GM12864 (cell line): ENCODE results near the gene P2RX3.
"Not testable (repeated sequence)": the region's sequence is repeated elsewhere in the genome, so short reads cannot be mapped to it uniquely, and the experiment has no call there.

Experiments
- DNase-seq: peaks from one replicate; pipeline ENCODE4 v3.0.0-alpha.2; 2011; ENCODE audit warnings: low read depth
- H3K4me3 ChIP-seq: 2 replicates; pipeline ENCODE4 v1.5.1; 2011; ENCODE audit warnings: mild to moderate bottlenecking, low read depth, low read length, control low read depth
- TF ChIP-seq, protein P1 (sequence below): IDR thresholded peaks from 2 replicates; pipeline ENCODE4 v1.5.1; 2011; ENCODE audit warnings: low read depth, mild to moderate bottlenecking, moderate library complexity, low read length, control low read depth, inconsistent platforms; ENCODE audit errors: missing control alignments

P2RX3 gene

DNA sequence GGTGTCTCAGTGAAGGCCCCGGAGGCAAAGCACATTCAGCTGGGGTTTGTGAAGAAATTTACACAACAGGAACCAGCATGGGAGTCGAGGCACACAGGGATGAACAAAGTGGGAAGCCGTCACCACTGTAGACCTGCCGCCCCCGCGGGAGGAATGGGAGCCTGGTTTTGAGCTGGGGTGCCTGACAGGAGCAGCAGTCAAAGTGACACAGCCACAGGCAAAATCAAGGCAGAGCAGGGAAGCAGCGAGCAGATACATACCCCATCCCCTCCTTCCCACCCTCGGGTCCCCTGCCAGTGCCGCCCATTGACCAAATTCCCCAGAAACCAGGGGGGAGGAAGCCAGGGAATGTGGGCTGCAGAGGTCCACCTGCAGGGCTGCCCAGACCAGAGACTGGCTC, 20.8 kb downstream of the P2RX3 start:
- TF ChIP-seq, protein P1, sequence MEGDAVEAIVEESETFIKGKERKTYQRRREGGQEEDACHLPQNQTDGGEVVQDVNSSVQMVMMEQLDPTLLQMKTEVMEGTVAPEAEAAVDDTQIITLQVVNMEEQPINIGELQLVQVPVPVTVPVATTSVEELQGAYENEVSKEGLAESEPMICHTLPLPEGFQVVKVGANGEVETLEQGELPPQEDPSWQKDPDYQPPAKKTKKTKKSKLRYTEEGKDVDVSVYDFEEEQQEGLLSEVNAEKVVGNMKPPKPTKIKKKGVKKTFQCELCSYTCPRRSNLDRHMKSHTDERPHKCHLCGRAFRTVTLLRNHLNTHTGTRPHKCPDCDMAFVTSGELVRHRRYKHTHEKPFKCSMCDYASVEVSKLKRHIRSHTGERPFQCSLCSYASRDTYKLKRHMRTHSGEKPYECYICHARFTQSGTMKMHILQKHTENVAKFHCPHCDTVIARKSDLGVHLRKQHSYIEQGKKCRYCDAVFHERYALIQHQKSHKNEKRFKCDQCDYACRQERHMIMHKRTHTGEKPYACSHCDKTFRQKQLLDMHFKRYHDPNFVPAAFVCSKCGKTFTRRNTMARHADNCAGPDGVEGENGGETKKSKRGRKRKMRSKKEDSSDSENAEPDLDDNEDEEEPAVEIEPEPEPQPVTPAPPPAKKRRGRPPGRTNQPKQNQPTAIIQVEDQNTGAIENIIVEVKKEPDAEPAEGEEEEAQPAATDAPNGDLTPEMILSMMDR, result no peak
- DNase-seq, result no peak
- no peak overlapping the region for H3K4me3 ChIP-seq

DNA sequence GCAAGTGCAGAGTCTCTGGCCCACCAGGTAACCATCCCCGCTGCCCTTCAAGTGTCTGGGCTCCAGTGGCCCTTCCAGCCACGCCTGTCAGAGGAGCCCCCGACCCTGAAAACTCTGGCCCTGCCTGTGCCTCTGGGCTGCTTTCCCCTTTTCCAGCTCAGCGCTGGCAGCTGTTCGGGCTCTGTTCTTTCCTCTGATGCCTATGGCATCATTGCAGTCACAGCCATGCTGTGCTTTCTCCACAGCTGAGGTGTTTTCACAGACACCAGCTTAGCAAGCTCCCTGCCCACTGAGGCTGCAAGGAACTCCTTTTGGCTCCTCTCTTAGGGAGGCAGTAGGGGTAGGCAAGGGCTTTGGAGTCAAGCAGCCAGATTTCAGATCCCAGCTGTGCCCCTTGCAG, 21.2 kb downstream of the P2RX3 start:
- H3K4me3 ChIP-seq, result no peak overlapping the region
- DNase-seq, result no peak
- TF ChIP-seq, protein P1, result no peak

DNA sequence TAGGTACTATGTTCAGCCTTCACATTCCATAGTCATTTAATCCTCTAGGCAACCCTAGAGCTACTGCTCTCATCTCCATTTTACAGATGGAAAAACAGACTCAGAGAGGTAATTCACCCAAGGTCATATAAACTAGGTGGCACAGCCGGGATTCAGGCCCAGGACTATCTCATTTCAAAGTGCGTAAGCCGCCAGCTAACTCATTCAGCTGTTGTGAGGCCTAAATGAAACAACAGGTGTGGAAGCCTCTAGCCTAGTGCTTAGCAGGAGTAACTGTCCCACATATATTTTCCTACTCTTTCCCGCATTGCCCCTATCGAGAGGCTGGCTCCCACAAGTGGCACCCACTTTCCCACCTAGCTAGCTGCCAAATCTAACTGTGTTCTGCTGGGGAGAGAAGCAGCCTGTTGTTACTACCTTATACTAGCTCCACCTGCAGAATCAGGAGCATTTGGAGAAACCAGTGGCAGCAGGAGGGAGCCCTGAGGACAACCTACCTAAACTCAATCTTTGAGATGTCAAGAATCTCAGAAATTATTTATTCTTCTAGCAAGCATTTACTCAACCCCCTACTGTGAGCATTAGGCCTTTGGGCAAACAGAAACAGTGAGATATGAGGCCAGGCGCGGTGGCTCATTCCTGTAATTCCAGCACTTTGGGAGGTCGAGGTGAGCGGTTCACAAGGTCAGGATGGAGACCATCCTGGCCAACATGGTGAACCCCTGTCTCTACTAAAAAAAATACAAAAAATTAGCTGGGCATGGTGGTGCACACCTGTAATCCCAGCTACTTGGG, 21.9 kb downstream of the P2RX3 start:
- no peak for DNase-seq
- TF ChIP-seq, protein P1, result no peak
- no peak overlapping the region for H3K4me3 ChIP-seq

DNA sequence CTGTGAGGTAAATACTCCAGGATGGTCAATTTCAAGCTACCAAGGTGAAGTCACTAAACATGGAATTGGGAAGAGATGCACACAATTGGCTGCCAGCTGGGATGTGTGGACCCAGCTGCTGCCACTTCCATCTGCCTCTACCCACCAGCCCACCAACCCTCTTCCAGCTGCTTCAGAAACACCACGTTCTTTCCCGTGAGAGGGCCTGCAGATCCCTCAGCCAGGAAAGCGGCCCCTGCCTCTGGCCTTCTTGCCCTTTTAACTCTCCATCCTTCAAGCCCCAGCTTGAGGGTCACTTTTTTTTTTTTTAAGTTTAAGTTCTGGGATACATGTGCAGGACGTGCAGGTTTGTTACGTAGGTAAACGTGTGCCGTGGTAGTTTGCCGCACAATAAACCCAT, 22.8 kb downstream of the P2RX3 start:
- no peak overlapping the region for H3K4me3 ChIP-seq
- TF ChIP-seq, protein P1, result no peak
- DNase-seq, result no peak

DNA sequence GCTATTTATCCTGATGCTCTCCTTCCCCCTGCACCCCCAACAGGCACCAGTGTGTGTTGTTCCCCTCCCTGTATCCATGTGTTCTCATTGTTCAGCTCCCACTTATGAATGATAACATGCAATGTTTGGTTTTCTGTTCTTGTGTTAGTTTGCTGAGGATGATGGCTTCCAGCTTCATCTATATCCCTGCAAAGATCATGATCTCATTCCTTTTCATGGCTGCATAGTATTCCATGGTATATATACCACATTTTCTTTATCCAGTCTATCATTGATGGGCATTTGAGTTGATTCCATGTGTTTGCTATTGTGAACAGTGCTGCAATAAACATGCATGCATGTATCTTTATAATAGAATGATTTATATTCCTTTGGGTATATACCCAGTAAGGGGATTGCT, 23.3 kb downstream of the P2RX3 start:
- not testable (repeated sequence) for DNase-seq

DNA sequence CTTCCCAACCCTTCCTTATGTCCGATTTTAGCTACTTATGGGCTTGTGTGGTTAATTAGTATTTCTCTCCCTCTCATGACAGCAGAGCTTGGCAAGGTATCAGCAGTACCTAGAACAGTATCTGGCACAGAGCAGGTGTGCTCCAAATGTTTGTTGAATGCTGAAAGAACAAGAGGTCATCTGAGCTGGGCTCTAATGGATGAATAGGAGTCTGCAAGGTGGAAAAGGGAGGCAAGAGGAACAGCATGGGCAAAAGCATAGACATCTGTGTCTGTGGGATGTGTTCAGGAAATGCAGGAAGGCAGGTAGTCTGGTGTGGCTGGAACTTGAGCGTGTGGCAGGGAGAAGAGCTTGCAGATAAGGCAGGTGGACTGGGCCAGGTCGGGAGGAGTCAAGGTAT, 23.8 kb downstream of the P2RX3 start:
- TF ChIP-seq, protein P1, result no peak
- no peak overlapping the region for H3K4me3 ChIP-seq
- DNase-seq, result no peak

More for the DNA sequence above, 23.3 kb downstream of the P2RX3 start:
- H3K4me3 ChIP-seq, result not testable (repeated sequence)

DNA sequence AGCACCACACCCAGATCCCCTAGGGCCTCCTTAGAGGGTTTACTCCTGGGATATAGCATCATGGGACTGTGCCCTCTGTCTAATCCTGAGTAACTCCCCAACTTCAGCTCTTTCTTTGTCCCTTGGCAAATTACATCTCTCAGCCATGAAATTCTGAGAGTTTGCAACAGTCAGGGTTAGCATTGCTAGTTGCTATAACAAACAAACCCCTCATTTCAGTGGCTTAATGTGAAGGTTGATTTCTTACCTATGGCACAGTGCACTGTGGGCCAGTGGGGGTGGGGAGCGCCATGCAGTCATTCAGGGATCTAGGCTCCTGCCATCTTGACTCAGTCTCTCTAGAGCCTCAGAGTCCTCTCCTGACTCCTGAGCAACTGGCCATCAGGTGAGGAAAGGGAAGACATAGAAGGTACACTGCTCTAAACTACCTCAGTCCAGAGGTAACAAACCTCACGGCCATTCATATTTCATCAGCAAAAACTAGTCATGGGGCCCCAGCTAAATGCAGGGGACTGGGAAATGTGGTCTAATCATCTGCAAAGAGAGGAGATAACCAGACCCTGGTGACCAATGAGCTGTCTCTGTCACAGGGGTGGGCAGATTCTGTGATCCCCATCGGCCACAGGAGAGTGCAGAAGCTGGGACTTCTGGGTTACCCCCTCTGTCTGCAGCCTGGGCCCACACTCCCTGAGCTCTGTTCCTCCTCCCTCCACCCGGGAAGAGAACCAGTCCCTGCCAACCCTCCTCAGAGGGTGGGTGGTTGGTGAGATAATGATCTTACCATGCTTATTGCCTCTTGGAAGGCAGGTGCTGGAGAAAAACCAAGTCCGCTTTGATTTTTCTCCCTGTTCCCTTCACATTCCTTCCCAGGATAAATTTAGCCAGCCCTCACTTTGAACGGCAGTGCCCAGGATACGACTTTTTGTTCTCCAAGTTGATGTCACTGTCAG, 25.3 kb downstream of the P2RX3 start:
- TF ChIP-seq, protein P1, result no peak
- H3K4me3 ChIP-seq, result no peak overlapping the region
- DNase-seq, result no peak
